Measurements from ENCODE around the gene SIPA1L2.

DNA sequence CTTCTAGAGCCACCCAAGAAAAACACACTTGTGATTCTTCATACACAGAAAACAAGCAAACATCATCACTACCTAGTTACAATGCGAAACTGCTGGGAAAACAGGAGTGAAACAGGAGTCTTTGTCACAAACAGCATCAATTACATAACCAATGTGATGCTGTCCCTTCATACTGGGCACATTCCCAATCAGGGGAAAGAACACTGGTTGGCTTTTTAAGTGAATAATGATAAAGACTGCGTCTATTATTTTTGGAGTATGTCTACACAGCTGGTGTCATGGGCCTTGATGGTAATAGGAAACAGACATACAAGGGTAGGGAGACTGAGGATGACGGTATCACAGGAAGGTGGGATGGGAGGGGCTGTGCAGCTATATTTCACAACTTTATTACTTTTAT, 43.3 kb downstream of the SIPA1L2 start:
- no peak for TF ChIP-seq EZH2 (IDR thresholded peaks at IDR 0.05; ENCODE audit: low read length, missing control alignments)
- TF ChIP-seq, protein P1, sequence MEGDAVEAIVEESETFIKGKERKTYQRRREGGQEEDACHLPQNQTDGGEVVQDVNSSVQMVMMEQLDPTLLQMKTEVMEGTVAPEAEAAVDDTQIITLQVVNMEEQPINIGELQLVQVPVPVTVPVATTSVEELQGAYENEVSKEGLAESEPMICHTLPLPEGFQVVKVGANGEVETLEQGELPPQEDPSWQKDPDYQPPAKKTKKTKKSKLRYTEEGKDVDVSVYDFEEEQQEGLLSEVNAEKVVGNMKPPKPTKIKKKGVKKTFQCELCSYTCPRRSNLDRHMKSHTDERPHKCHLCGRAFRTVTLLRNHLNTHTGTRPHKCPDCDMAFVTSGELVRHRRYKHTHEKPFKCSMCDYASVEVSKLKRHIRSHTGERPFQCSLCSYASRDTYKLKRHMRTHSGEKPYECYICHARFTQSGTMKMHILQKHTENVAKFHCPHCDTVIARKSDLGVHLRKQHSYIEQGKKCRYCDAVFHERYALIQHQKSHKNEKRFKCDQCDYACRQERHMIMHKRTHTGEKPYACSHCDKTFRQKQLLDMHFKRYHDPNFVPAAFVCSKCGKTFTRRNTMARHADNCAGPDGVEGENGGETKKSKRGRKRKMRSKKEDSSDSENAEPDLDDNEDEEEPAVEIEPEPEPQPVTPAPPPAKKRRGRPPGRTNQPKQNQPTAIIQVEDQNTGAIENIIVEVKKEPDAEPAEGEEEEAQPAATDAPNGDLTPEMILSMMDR (conservative IDR thresholded peaks at IDR 0.05 in 1 of 2, IDR thresholded peaks at IDR 0.05 in 1 of 2; ENCODE audit: low read depth in 1 of 2, low read length in 2 of 2), result no peak
